Tibial nerve (tissue), 4 donors: ENCODE data around the gene FBXL3. TPM values are rescaled to one million over a fixed set of nuclear protein-coding genes. Genes with fewer than 3 reads are reported as not detected.

Experiments
- DNase-seq, 2 donors: peaks; one replicate each; pipeline ENCODE4 v3.0.0-alpha.2; 2019; ENCODE audit warnings: low spot score in 2 of 2
- H3K27ac ChIP-seq, 4 donors: fragments of 200-600 bp; sonication (generic) in 3 of 4; one replicate each; pipeline ENCODE4 v1.5.1; 2017 to 2019; ENCODE audit warnings: mild to moderate bottlenecking in 1 of 4
- H3K27me3 ChIP-seq, 2 donors: fragments of 200-600 bp; sonication (generic) in 1 of 2; one replicate each; pipeline versions ENCODE4 v1.5.1 to v1.6.0; 2017 to 2019
- H3K36me3 ChIP-seq, 3 donors: fragments of 200-600 bp; sonication (generic); one replicate each; pipeline ENCODE4 v1.5.1; 2018 to 2019
- H3K4me1 ChIP-seq, 4 donors: fragments of 200-600 bp; sonication (generic) in 3 of 4; one replicate each; pipeline ENCODE4 v1.5.1; 2017 to 2019
- H3K4me3 ChIP-seq, 4 donors: fragments of 200-600 bp; sonication (generic) in 3 of 4; one replicate each; pipeline ENCODE4 v1.5.1; 2017 to 2019; ENCODE audit warnings: mild to moderate bottlenecking in 1 of 4, moderate library complexity in 1 of 4
- H3K9me3 ChIP-seq, 4 donors: fragments of 200-600 bp; sonication (generic) in 3 of 4; one replicate each; pipeline ENCODE4 v1.5.1; 2017 to 2019
- EP300 ChIP-seq, 2 donors: sonication (generic); formaldehyde crosslinking; IDR thresholded peaks; one replicate each; pipeline ENCODE4 v1.6.1; 2017; ENCODE audit warnings: antibody characterized with exemption in 2 of 2, mild to moderate bottlenecking in 1 of 2
- POLR2A ChIP-seq, 2 donors: fragments of 450-650 bp; IDR thresholded peaks; one replicate each; pipeline ENCODE4 v1.6.1; 2017; ENCODE audit warnings: antibody characterized with exemption in 2 of 2, mild to moderate bottlenecking in 2 of 2, moderate library complexity in 2 of 2
- WGBS, 2 donors: methylation state at CpG; one replicate each; pipeline ENCODE4 v1.1.5; 2018; 5-methylcytosine and 5-hydroxymethylcytosine counted together
- total RNA-seq, 4 donors: library from RNA; depleted of rRNA; stranded (reverse); fragments of >200 nt; gene quantifications; one replicate each; pipeline ENCODE4 v1.1.0, GENCODE V29; 2016
- TF ChIP-seq, protein P1 (sequence below), 5 experiments: fragments of 200-600 bp in 3 of 5; fragments of 450-650 bp in 2 of 5; sonication (generic) in 3 of 5; IDR thresholded peaks; one replicate each; pipeline ENCODE4 v1.5.1; 2016 to 2019; ENCODE audit warnings: antibody characterized with exemption in 5 of 5, mild to moderate bottlenecking in 3 of 5, moderate library complexity in 2 of 5

Gene FBXL3, protein sequence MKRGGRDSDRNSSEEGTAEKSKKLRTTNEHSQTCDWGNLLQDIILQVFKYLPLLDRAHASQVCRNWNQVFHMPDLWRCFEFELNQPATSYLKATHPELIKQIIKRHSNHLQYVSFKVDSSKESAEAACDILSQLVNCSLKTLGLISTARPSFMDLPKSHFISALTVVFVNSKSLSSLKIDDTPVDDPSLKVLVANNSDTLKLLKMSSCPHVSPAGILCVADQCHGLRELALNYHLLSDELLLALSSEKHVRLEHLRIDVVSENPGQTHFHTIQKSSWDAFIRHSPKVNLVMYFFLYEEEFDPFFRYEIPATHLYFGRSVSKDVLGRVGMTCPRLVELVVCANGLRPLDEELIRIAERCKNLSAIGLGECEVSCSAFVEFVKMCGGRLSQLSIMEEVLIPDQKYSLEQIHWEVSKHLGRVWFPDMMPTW
- total RNA-seq: 100 to 1,000 TPM; 156 to 223 (median 175) TPM

DNA sequence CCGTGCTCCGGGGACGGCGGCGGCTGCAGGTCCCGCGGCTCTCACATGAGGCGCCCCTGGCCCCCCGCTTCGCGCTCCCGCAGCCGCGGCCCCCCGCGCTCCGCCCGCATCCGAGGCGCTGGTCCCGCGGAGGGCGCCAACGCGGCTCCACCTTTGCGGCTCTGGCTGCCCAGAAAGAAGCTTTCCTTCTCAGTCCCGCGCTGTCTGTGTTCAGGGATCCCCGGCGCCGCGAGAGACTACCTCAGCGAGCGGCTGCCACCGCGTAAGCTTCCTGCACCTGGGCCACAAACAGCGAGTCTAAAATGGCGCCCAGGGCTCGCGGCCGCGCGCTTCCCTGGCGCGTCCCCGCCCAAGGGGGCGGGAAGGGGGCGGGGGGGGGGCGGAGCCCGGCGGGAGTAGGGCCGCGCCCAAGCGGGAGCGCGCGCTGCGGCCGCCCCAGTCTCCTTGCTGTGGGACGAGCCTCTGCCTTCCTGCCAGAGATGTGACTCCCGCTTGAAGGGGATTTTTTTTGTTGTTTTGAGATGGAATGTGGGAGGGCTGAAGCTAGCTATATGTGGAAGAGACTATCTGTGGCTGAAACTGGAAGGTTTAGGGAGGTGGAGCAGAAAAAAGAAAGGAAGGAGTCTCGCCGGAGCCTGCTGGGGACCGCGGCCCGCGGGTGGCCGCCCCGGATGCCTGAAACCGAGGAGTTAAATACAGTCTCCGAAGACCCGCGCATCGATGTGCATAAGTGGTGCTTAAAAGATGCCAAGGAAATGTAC lies at the start of gene FBXL3:
Gene FBXL3 (minus strand): TSS at position 299 of the 761 bp plus-strand sequence. CDS start 5,299 bp downstream, outside the sequence.
- H3K9me3 ChIP-seq: no peaks in the 10 kb centered on the region
- peak within 1 kb of the TSS; percentile 75 to 98 (median 86) for H3K4me3 ChIP-seq
- peaks cover 0 to 44% (median 23%) of the 10 kb centered on the region in 4 donors for H3K4me1 ChIP-seq
- H3K27me3 ChIP-seq: no peaks in the 10 kb centered on the region
- peak; percentile 44 to 82 for TF ChIP-seq POLR2A (IDR thresholded peaks at IDR 0.05)
- TF ChIP-seq, protein P1, sequence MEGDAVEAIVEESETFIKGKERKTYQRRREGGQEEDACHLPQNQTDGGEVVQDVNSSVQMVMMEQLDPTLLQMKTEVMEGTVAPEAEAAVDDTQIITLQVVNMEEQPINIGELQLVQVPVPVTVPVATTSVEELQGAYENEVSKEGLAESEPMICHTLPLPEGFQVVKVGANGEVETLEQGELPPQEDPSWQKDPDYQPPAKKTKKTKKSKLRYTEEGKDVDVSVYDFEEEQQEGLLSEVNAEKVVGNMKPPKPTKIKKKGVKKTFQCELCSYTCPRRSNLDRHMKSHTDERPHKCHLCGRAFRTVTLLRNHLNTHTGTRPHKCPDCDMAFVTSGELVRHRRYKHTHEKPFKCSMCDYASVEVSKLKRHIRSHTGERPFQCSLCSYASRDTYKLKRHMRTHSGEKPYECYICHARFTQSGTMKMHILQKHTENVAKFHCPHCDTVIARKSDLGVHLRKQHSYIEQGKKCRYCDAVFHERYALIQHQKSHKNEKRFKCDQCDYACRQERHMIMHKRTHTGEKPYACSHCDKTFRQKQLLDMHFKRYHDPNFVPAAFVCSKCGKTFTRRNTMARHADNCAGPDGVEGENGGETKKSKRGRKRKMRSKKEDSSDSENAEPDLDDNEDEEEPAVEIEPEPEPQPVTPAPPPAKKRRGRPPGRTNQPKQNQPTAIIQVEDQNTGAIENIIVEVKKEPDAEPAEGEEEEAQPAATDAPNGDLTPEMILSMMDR (IDR thresholded peaks at IDR 0.05): no peak
- TF ChIP-seq EP300 (IDR thresholded peaks at IDR 0.05): peak; percentile 15 to 94
- peak; percentile 64 for DNase-seq
- peak within 1 kb of the TSS; percentile 95 to 100 (median 99) for H3K27ac ChIP-seq
- WGBS, 2 donors: 0% methylated on average over 41 to 45 of the region's 74 CpGs
- H3K36me3 ChIP-seq: no peaks in the 10 kb centered on the region

DNA sequence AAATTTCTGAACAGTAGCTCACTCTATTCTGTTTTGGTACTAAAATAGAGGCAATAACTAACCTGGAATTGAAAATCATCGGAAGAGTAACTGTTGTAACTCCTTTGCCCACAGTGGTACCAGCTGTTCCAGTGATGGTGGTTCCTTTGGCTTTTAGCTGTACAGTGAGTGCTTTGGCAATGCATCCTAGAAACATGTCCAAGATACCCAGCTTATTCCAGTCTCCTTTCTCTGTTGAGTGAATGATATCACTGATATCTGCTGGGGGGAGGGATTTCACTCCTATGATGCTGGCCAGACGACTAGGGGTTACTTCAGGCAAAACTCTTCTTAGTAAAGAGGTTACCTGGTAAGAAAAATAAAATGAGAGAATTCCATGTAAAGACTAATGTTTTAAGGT lies 40.6 kb upstream of the FBXL3 start:
- 92 to 96% methylated on average over 2 of the region's 2 CpGs for WGBS, 2 donors
- H3K27ac ChIP-seq: no peak overlapping the region
- no peaks in the 10 kb centered on the region for H3K4me1 ChIP-seq
- H3K36me3 ChIP-seq: peaks cover 0 to 79% (median 0%) of the 10 kb centered on the region in 3 donors
- TF ChIP-seq EP300 (IDR thresholded peaks at IDR 0.05) (no peak), POLR2A (IDR thresholded peaks at IDR 0.05) (no peak)
- TF ChIP-seq, protein P1 (IDR thresholded peaks at IDR 0.05): no peak
- H3K27me3 ChIP-seq: no peaks in the 10 kb centered on the region
- H3K4me3 ChIP-seq: no peak overlapping the region
- no peak for DNase-seq
- H3K9me3 ChIP-seq: no peaks in the 10 kb centered on the region

DNA sequence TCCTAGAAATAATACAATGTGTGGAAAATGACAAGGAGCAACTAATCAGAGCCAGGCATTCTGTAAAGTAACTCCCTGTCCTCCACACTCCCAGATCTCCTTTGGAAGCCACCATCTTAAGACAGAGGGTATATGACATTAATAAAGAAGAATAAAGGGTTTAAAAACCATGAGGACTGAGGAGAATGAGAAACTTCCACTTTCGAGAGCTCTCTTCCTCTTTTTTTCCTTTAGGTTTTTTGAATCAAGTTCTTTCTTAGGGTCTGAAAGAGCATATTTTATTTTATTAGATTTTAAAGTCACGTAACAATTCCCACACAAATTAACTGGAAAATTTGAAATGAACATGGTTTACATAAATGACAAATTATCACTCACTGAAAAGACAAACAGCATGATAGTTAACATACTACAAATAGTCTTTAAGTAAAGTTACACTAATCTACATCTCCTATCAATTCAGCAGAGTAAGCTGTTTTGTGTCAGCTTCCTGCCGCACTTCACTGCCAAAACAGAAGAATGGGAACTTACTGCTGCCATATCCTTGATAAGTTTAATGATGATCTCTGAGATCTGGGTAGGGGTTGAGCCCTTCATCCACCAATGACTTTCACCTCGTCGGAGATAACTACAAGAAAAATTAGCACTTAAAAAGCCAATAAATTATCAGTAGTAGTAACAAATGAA lies 38.6 kb upstream of the FBXL3 start:
- peaks cover 0 to 84% (median 3%) of the 10 kb centered on the region in 3 donors for H3K36me3 ChIP-seq
- H3K27ac ChIP-seq: no peak overlapping the region

DNA sequence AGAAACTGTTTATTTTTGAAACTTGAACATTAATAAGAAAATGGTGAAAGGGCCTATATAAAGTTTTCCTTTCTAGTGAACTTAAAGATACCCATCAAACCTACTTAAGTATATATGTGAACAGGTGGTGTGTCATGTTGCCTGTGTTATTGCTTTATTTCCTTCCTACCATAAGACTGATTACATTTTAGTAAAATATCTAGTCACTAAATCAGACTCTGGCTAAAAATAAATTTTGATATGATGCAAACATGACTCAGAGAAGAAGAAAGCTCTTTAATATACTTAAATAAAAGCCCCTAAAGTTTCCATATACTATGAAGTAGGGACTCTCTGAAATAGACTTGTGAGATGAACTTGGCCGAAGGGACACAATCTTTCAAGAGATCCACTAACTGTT lies 35.1 kb upstream of the FBXL3 start:
- peaks cover 0 to 74% (median 3%) of the 10 kb centered on the region in 3 donors for H3K36me3 ChIP-seq
- 95% methylated on average over 1 of the region's 1 CpG for WGBS, 2 donors

More for the DNA sequence above, 38.6 kb upstream of the FBXL3 start:
- WGBS, 2 donors: 77% methylated on average over 5 of the region's 5 CpGs
- Histone ChIP-seq H3K9me3 (no peaks in the 10 kb centered on the region), H3K27me3 (no peaks in the 10 kb centered on the region), H3K4me3 (no peak overlapping the region), H3K4me1 (no peaks in the 10 kb centered on the region)
- DNase-seq: no peak
- TF ChIP-seq POLR2A (IDR thresholded peaks at IDR 0.05) (no peak), EP300 (IDR thresholded peaks at IDR 0.05) (no peak)
- TF ChIP-seq, protein P1 (IDR thresholded peaks at IDR 0.05): no peak

More for the DNA sequence above, 35.1 kb upstream of the FBXL3 start:
- H3K27ac ChIP-seq: no peak overlapping the region
- H3K4me1 ChIP-seq: no peaks in the 10 kb centered on the region
- DNase-seq: no peak
- H3K9me3 ChIP-seq: no peaks in the 10 kb centered on the region
- H3K27me3 ChIP-seq: no peaks in the 10 kb centered on the region
- no peak overlapping the region for H3K4me3 ChIP-seq
- TF ChIP-seq POLR2A (IDR thresholded peaks at IDR 0.05): no peak
- TF ChIP-seq, protein P1 (IDR thresholded peaks at IDR 0.05): no peak
- no peak for TF ChIP-seq EP300 (IDR thresholded peaks at IDR 0.05)
